GM15510 (cell line): ENCODE data around the gene MGME1.

ENCODE experiments used
- POLR2A ChIP-seq: IDR thresholded peaks from 3 replicates; pipeline ENCODE4 v1.6.1; 2011; ENCODE audit warnings: borderline replicate concordance; ENCODE audit not compliant: insufficient read length; ENCODE audit errors: extremely low read depth

Gene MGME1

GRCh38 chr20:17968366-17969277 is at the start of gene MGME1, which contains the start of gene SNX5:
Gene MGME1, plus strand, starts transcription at chr20:17969018. Its CDS starts 842 bp downstream, at chr20:17969860.
Gene SNX5, minus strand, starts transcription at chr20:17968794. Its CDS starts 369 bp downstream, at chr20:17968425.
- peak; percentile 98 for TF ChIP-seq POLR2A

GRCh38 chr20:17919149-17919548 is 49.7 kb upstream of the MGME1 start:
- no peak for TF ChIP-seq POLR2A

- TF ChIP-seq POLR2A = no peak
Observed at GRCh38 chr20:17921774-17922173, 47.0 kb upstream of the MGME1 start.

GRCh38 chr20:17925141-17925939 is 43.5 kb upstream of the MGME1 start:
- TF ChIP-seq POLR2A = no peak

GRCh38 chr20:17925940-17926300 is 42.9 kb upstream of the MGME1 start:
- TF ChIP-seq POLR2A = no peak

- no peak for TF ChIP-seq POLR2A
Observed at GRCh38 chr20:17928211-17928611, 40.6 kb upstream of the MGME1 start.

GRCh38 chr20:17928633-17929311 is 40.0 kb upstream of the MGME1 start:
- no peak for TF ChIP-seq POLR2A

GRCh38 chr20:17931513-17931912 is 37.3 kb upstream of the MGME1 start:
- no peak for TF ChIP-seq POLR2A

- TF ChIP-seq POLR2A = no peak
Observed at GRCh38 chr20:17932396-17932795, 36.4 kb upstream of the MGME1 start.

GRCh38 chr20:17933121-17933520 is 35.7 kb upstream of the MGME1 start:
- no peak for TF ChIP-seq POLR2A

GRCh38 chr20:17933711-17934110 is 35.1 kb upstream of the MGME1 start:
- TF ChIP-seq POLR2A = no peak

- TF ChIP-seq POLR2A = no peak
Observed at GRCh38 chr20:17934141-17934862, 34.5 kb upstream of the MGME1 start.

GRCh38 chr20:17935186-17935585 is 33.6 kb upstream of the MGME1 start:
- no peak for TF ChIP-seq POLR2A

- TF ChIP-seq POLR2A = no peak
Observed at GRCh38 chr20:17935761-17936160, 33.1 kb upstream of the MGME1 start.
